Thyroid gland (tissue), 4 donors: Measurements from ENCODE around the gene PLCG2.

Source experiments
- CTCF ChIP-seq, 6 experiments: fragments of 200-600 bp in 3 of 6; fragments of 450-650 bp in 3 of 6; sonication (generic) in 3 of 6; IDR thresholded peaks; one replicate each; pipeline ENCODE4 v1.5.1; 2016 to 2019; ENCODE audit warnings: antibody characterized with exemption in 6 of 6, mild to moderate bottlenecking in 2 of 6, inconsistent platforms in 1 of 6, moderate library complexity in 1 of 6
- POLR2A ChIP-seq, 2 donors: fragments of 450-650 bp; IDR thresholded peaks; one replicate each; pipeline ENCODE4 v1.6.1; 2017; ENCODE audit warnings: antibody characterized with exemption in 2 of 2, mild to moderate bottlenecking in 2 of 2, moderate library complexity in 1 of 2

DNA sequence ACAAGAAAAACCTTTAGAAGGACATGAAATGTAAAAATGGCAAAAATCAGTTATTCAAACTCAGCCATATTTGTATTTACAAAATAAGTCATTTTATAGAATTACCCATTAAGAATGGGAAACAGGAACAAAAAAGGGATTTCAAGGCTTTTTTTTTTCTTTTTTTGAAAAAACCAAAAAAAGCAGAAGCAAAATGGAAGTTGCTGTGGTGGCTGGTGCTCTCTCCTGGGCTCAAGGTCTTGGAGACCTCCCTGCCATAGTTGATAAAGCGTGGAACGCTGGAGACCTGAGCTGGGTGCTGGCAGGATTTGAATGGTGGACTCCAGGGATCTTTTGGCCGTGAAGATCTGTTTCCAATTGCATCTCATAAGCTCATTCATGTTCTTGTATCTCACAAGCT lies 3.1 kb downstream of the PLCG2 start:
- TF ChIP-seq CTCF (IDR thresholded peaks at IDR 0.05) (no peak), POLR2A (IDR thresholded peaks at IDR 0.05) (no peak)
